Tibial nerve (tissue), 4 donors: ENCODE data around the gene MYL12A. TPM values are rescaled to one million over a fixed set of nuclear protein-coding genes. Genes with fewer than 3 reads are reported as not detected.
A peak's percentile ranks its signal among the peaks of the same experiment; 100 is the strongest.

ENCODE experiments used
- DNase-seq, 2 donors: peaks; one replicate each; pipeline ENCODE4 v3.0.0-alpha.2; 2019; ENCODE audit warnings: low spot score in 2 of 2
- H3K27ac ChIP-seq, 4 donors: fragments of 200-600 bp; sonication (generic) in 3 of 4; one replicate each; pipeline ENCODE4 v1.5.1; 2017 to 2019; ENCODE audit warnings: mild to moderate bottlenecking in 1 of 4
- H3K27me3 ChIP-seq, 2 donors: fragments of 200-600 bp; sonication (generic) in 1 of 2; one replicate each; pipeline versions ENCODE4 v1.5.1 to v1.6.0; 2017 to 2019
- H3K36me3 ChIP-seq, 3 donors: fragments of 200-600 bp; sonication (generic); one replicate each; pipeline ENCODE4 v1.5.1; 2018 to 2019
- H3K4me1 ChIP-seq, 4 donors: fragments of 200-600 bp; sonication (generic) in 3 of 4; one replicate each; pipeline ENCODE4 v1.5.1; 2017 to 2019
- H3K4me3 ChIP-seq, 4 donors: fragments of 200-600 bp; sonication (generic) in 3 of 4; one replicate each; pipeline ENCODE4 v1.5.1; 2017 to 2019; ENCODE audit warnings: mild to moderate bottlenecking in 1 of 4, moderate library complexity in 1 of 4
- H3K9me3 ChIP-seq, 4 donors: fragments of 200-600 bp; sonication (generic) in 3 of 4; one replicate each; pipeline ENCODE4 v1.5.1; 2017 to 2019
- EP300 ChIP-seq, 2 donors: sonication (generic); formaldehyde crosslinking; IDR thresholded peaks; one replicate each; pipeline ENCODE4 v1.6.1; 2017; ENCODE audit warnings: antibody characterized with exemption in 2 of 2, mild to moderate bottlenecking in 1 of 2
- POLR2A ChIP-seq, 2 donors: fragments of 450-650 bp; IDR thresholded peaks; one replicate each; pipeline ENCODE4 v1.6.1; 2017; ENCODE audit warnings: antibody characterized with exemption in 2 of 2, mild to moderate bottlenecking in 2 of 2, moderate library complexity in 2 of 2
- WGBS, 2 donors: methylation state at CpG; one replicate each; pipeline ENCODE4 v1.1.5; 2018; 5-methylcytosine and 5-hydroxymethylcytosine counted together
- total RNA-seq, 4 donors: library from RNA; depleted of rRNA; stranded (reverse); fragments of >200 nt; gene quantifications; one replicate each; pipeline ENCODE4 v1.1.0, GENCODE V29; 2016
- TF ChIP-seq, protein P1 (sequence below), 5 experiments: fragments of 200-600 bp in 3 of 5; fragments of 450-650 bp in 2 of 5; sonication (generic) in 3 of 5; IDR thresholded peaks; one replicate each; pipeline ENCODE4 v1.5.1; 2016 to 2019; ENCODE audit warnings: antibody characterized with exemption in 5 of 5, mild to moderate bottlenecking in 3 of 5, moderate library complexity in 2 of 5

The MYL12A gene
- total RNA-seq, 4 donors from 2014 or later, result 387 to 515 (median 415) TPM

DNA sequence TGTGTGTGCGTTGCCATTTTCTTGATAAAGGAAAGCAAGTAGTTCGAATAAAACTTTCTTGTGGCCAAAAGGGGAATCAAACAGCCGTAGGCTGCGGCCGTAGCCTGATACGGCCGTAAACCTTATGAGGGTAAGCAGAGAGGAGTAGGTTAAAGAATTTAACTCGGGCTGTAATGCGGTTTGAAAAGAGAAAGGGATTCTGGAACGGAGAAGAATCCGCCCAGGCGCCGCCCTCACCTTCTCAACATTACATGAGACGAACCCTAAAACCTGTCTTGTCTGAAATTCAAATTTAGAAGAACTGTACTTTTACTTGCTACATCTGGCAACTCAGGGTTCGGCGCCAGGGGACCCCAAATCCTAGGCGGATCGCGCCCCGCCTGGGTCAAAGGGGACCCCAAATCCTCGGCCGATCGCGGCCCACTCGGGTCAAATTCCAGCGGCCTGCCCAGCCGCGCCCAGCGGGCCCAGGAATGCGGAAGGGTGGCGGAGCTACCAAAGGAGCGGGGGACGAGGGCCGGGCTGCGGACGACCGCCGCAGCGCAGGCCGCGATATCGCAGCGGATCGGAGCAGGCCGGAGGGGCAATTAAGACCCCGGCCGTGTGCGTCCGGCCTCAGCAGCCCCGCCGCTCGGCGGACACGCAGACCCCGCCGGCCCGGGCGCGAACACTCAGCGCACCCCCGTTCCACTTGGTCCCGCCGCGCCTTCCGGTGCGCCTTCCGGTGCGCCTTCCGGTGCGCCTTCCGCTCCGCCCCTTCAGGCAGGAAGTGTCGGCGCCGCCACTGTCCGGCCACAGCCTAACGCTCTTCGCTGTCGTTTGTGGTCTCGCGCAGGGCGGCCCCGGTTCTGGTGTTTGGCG lies 14.0 kb downstream of the MYL12A start, which contains the start of gene MYL12B:
MYL12B (plus strand) TSS at position 761 of the 861 bp plus-strand sequence. CDS start 10,766 bp downstream, outside the sequence.
- H3K4me1 ChIP-seq, result peaks cover 0 to 65% (median 41%) of the 10 kb centered on the region in 4 donors
- peak; percentile 65 to 70 for DNase-seq
- no peaks in the 10 kb centered on the region for H3K9me3 ChIP-seq
- H3K4me3 ChIP-seq, result peak within 1 kb of the TSS; percentile 77 to 98 (median 88)
- no peaks in the 10 kb centered on the region for H3K27me3 ChIP-seq
- H3K36me3 ChIP-seq, result peaks cover 0 to 28% (median 6%) of the 10 kb centered on the region in 3 donors
- WGBS, 2 donors, result 0% methylated on average over 44 to 59 of the region's 84 CpGs
- TF ChIP-seq POLR2A (IDR thresholded peaks at IDR 0.05) (peak; percentile 63 to 66), EP300 (IDR thresholded peaks at IDR 0.05) (peak in 1 of 2 donors; percentile 96)
- TF ChIP-seq, protein P1, sequence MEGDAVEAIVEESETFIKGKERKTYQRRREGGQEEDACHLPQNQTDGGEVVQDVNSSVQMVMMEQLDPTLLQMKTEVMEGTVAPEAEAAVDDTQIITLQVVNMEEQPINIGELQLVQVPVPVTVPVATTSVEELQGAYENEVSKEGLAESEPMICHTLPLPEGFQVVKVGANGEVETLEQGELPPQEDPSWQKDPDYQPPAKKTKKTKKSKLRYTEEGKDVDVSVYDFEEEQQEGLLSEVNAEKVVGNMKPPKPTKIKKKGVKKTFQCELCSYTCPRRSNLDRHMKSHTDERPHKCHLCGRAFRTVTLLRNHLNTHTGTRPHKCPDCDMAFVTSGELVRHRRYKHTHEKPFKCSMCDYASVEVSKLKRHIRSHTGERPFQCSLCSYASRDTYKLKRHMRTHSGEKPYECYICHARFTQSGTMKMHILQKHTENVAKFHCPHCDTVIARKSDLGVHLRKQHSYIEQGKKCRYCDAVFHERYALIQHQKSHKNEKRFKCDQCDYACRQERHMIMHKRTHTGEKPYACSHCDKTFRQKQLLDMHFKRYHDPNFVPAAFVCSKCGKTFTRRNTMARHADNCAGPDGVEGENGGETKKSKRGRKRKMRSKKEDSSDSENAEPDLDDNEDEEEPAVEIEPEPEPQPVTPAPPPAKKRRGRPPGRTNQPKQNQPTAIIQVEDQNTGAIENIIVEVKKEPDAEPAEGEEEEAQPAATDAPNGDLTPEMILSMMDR (IDR thresholded peaks at IDR 0.05), result peak in 3 of 5 experiments; percentile 5 to 75 (median 44)
- H3K27ac ChIP-seq, result peak within 1 kb of the TSS; percentile 94 to 98 (median 97)

DNA sequence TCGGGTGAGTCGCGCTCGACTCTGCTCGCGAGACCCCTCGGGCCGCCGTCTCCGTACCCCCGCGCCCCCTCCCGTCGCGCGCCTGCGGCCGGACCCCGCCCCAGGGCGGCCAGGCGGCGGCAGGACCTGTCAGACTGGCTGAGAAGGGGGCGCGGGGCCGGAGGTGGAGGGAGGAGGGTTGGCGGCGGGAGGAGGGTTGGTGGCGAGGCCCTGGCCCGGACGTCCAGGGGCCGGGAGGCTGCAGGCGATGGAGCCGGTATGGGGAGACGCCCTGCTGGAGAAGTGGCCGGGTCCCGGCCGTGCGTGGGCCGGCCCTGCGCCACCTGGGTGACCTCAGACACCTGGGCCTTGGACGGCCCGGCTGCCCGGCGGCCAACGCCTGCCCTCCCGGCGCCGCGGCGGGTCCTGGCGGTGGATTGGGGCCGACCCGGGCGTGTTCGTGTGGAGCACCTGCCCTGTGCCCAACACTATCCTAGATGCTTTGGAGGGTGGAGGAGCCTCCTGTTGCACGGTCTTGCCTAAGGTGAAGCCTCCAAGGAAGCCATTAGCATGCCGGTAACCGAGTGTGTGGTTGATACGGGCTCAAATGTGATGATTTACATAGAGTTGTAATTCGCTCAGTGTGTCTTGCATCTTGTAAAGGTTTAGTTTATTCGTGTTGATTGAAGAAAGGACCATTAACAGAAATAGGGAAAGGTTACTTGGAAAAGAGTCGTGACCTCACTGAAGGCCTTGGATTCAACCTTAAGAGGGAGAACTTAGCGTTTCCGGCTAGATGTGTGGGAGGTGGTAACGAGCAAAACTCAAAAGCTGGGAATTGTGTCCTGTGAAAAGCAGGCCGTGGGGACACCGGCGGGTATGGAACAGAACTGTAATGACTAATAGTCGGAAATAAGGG lies 14.9 kb downstream of the MYL12A start:
- no peaks in the 10 kb centered on the region for H3K9me3 ChIP-seq
- peak overlapping the region; percentile 94 to 98 (median 97) for H3K27ac ChIP-seq
- 0 to 1% methylated on average over 18 to 30 of the region's 69 CpGs for WGBS, 2 donors
- H3K4me3 ChIP-seq, result peak overlapping the region; percentile 77 to 98 (median 88)
- no peaks in the 10 kb centered on the region for H3K27me3 ChIP-seq
- TF ChIP-seq POLR2A (IDR thresholded peaks at IDR 0.05) (no peak), EP300 (IDR thresholded peaks at IDR 0.05) (no peak)
- TF ChIP-seq, protein P1 (IDR thresholded peaks at IDR 0.05), result no peak
- H3K4me1 ChIP-seq, result peaks cover 0 to 65% (median 44%) of the 10 kb centered on the region in 4 donors
- H3K36me3 ChIP-seq, result peaks cover 0 to 20% (median 0%) of the 10 kb centered on the region in 3 donors
- no peak for DNase-seq

DNA sequence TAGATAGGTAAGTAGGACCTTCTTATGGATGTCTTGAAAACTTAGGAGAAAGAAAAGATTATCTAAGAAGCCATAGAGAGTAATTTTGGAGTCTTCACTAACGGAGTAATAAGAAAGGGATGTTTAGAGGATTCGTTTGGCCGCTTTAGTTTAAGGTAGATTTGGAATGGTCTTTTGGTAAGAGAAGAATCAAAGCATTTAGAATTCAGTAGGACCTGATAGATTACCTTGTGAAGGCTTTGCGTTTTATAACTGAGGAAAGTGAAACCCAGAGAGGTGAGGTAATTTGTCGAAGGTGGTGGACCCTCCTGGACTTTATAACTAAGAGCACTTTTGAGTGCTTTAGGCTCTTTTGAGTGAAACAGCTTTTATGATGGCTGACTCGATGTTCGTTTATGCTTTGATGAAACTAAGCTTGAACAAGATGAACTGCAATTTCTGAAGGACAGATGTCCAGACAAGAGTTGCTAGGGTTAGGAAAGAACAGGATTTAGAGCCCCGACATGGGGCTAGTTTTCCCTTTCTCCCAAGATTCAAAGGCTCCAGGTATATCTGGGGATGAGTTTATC lies 15.6 kb downstream of the MYL12A start:
- TF ChIP-seq POLR2A (IDR thresholded peaks at IDR 0.05) (no peak), EP300 (IDR thresholded peaks at IDR 0.05) (no peak)
- TF ChIP-seq, protein P1 (IDR thresholded peaks at IDR 0.05), result no peak
- WGBS, 2 donors, result 15 to 18% methylated on average over 8 of the region's 8 CpGs
- H3K27ac ChIP-seq, result peak overlapping the region in 3 of 4 donors; percentile 96 to 98 (median 98)
- DNase-seq, result no peak
- H3K4me3 ChIP-seq, result peak overlapping the region; percentile 77 to 98 (median 88)
- no peaks in the 10 kb centered on the region for H3K27me3 ChIP-seq
- H3K9me3 ChIP-seq, result no peaks in the 10 kb centered on the region
- peaks cover 0 to 12% (median 0%) of the 10 kb centered on the region in 3 donors for H3K36me3 ChIP-seq
- peaks cover 0 to 67% (median 48%) of the 10 kb centered on the region in 4 donors for H3K4me1 ChIP-seq

DNA sequence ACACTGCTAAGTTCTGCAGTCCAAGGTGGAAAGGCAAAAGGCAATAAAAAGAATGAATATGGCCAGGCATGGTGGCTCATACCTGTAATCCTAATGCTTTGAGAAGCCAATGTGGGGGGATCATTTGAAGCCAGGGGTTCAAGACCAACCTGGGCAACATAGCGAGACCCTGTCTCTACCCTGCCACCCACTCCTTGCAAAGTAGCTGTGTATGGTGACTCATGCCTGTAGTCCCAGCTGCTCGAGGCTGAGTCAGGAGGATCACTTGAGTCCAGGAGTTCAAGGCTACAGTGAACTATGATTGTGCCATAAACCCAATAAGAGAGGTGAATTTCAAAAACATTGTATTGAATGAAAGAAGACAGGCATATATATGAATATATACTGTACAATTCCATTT lies 16.8 kb downstream of the MYL12A start:
- no peaks in the 10 kb centered on the region for H3K27me3 ChIP-seq
- 48 to 50% methylated on average over 2 of the region's 2 CpGs for WGBS, 2 donors
- H3K4me1 ChIP-seq, result peaks cover 0 to 75% (median 57%) of the 10 kb centered on the region in 4 donors
- no peak for DNase-seq
- TF ChIP-seq EP300 (IDR thresholded peaks at IDR 0.05) (no peak), POLR2A (IDR thresholded peaks at IDR 0.05) (no peak)
- TF ChIP-seq, protein P1 (IDR thresholded peaks at IDR 0.05), result no peak
- H3K27ac ChIP-seq, result peak overlapping the region in 2 of 4 donors; percentile 96 to 98
- H3K4me3 ChIP-seq, result peak overlapping the region in 3 of 4 donors; percentile 2 to 98 (median 88)
- no peaks in the 10 kb centered on the region for H3K9me3 ChIP-seq
- H3K36me3 ChIP-seq, result peaks cover 0 to 1% (median 0%) of the 10 kb centered on the region in 3 donors
